ENCODE data around the gene GOSR2. TPM values are rescaled to one million over a fixed set of nuclear protein-coding genes. Genes with fewer than 3 reads are reported as not detected.

Gene GOSR2
- total and polyA plus RNA-seq, 2 of the 4 experiments (the other 2 are of a cell fraction), result 63.4 to 75.6 TPM

DNA sequence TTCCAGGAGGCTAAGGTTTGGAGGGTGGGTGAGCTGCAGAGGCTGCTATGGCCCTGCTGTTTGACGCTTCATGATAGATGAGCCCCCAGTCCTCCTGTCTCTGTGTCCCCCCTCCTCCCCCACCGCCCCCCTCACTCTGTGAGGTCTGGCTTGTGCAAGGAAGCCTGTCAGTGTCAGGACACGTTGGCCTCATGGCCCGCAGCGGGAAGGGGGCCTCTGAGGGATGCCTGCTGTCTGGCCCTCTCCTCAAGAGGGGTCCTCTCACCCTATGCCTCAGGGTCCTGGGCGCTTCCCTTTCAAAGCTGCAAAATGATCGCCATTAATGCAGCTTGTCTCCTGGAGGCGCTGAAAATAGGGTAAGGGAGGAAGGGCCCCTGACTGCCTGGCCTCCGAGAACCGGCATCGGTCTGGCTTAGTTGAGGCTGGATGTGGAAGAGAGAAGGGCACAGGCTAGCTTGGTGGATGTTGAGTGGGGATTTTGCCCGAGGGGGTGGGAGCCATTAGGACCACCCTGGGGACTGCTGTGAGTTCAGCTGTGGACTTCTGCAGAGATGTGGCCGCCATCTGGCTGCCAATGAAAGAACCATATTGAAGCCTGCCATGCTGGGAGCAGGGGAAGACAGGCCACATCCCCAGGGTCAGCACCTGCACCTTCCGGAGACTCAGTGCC, 14.8 kb upstream of the GOSR2 start:
- CTCF ChIA-PET, result no interaction called here
- BruUV-seq (replicated peaks), result no TSS peak

More for the DNA sequence above, 14.8 kb upstream of the GOSR2 start:
- H2BK5ac ChIP-seq (ENCODE audit: low read depth, low read length, poor library complexity, severe bottlenecking), result no peak overlapping the region
- dilution Hi-C loops (cut with HindIII; ENCODE audit: low sequenced_read_pairs, unreplicated experiment), result no loop called here
- WGBS, 2 experiments (ENCODE audit: extremely low coverage in 2 of 2, insufficient read length in 1 of 2), result 24% methylated on average over 3 of the region's 14 CpGs; no CpG with 5 or more reads in 1 of the 2 experiments
- no peak overlapping the region for H3K27ac ChIP-seq (ENCODE audit: insufficient read depth, low read length)
- H4K20me1 ChIP-seq (ENCODE audit: insufficient read depth, low read length), result no peaks in the 10 kb centered on the region
- peaks cover 60% of the 10 kb centered on the region for H3K27me3 ChIP-seq (ENCODE audit: control insufficient read depth, insufficient read depth, low read length)
- ATAC-seq (ENCODE audit: low read depth) (no peak), DNase-seq (no peak)
- TF ChIP-seq RFX5 (IDR thresholded peaks at IDR 0.05; ENCODE audit: low read depth, low read length), result no peak
- no peak for TF ChIP-seq NFE2L2 (IDR thresholded peaks at IDR 0.05; ENCODE audit: low read depth, low read length)
- no peak for TF ChIP-seq MXI1 (IDR thresholded peaks at IDR 0.05; ENCODE audit: borderline replicate concordance, low read depth, low read length)
- H2AFZ ChIP-seq (replicated peaks; ENCODE audit: low read length, poor library complexity), result no peak overlapping the region
- no peaks in the 10 kb centered on the region for H3K9me1 ChIP-seq (ENCODE audit: insufficient read depth, low read length)
- no peak overlapping the region for H2BK15ac ChIP-seq (ENCODE audit: low read depth, low read length)
- no peak overlapping the region for H2AK5ac ChIP-seq (ENCODE audit: low read depth, low read length)
- no peaks in the 10 kb centered on the region for H3K9me3 ChIP-seq (ENCODE audit: control insufficient read depth, insufficient read depth, low read length)
- H3K18ac ChIP-seq (ENCODE audit: low read depth, low read length), result no peak overlapping the region
- H2BK20ac ChIP-seq (ENCODE audit: low read depth, low read length), result no peak overlapping the region
- H3K23ac ChIP-seq (ENCODE audit: low read depth, low read length), result no peak overlapping the region
- H3K56ac ChIP-seq (ENCODE audit: extremely low read depth, insufficient read depth, low read length), result no peak overlapping the region
- no peak overlapping the region for H2AK9ac ChIP-seq (replicated peaks; ENCODE audit: low read depth, low read length, poor library complexity)
- no peak overlapping the region for H3K14ac ChIP-seq (replicated peaks; ENCODE audit: low read depth, low read length)
- no peaks in the 10 kb centered on the region for H3K79me1 ChIP-seq (ENCODE audit: low read depth in 1 of 2, low read length in 2 of 2)
- no peak overlapping the region for H3K9ac ChIP-seq (ENCODE audit: low read depth, low read length)
- H3K4me1 ChIP-seq (ENCODE audit: control insufficient read depth, insufficient read depth, low read length), result no peaks in the 10 kb centered on the region
- H4K91ac ChIP-seq (ENCODE audit: insufficient read depth, low read depth, low read length), result no peak overlapping the region
- H4K5ac ChIP-seq (ENCODE audit: low read depth, low read length), result no peak overlapping the region
- H2BK120ac ChIP-seq (ENCODE audit: low read depth, low read length), result no peak overlapping the region
- H3K4ac ChIP-seq (ENCODE audit: low read depth, low read length), result no peak overlapping the region
- H3K36me3 ChIP-seq (ENCODE audit: control insufficient read depth, insufficient read depth, low read length), result no peaks in the 10 kb centered on the region
- POLR2A ChIA-PET (ENCODE audit: unreplicated experiment), result no interaction called here
- in situ Hi-C loops (cut with MboI; ENCODE audit: low sequenced_read_pairs), result no loop called here
- H3K4me3 ChIP-seq (ENCODE audit: insufficient read depth, low read depth, low read length), result no peak overlapping the region
- intact Hi-C loops (cut with micrococcal nuclease), result no loop called here
- no peak overlapping the region for H3K4me2 ChIP-seq (ENCODE audit: low read depth, low read length)
- H4K8ac ChIP-seq (ENCODE audit: low read depth in 2 of 2, low read length in 2 of 2), result no peak overlapping the region
